Stomach (tissue), 19 donors: ENCODE data around the gene WBP2NL. TPM values are rescaled to one million over a fixed set of nuclear protein-coding genes. Genes with fewer than 3 reads are reported as not detected.
"Not testable (repeated sequence)": the region's sequence is repeated elsewhere in the genome, so short reads cannot be mapped to it uniquely, and the experiment has no call there.

Experiments
- DNase-seq, 2 donors: peaks; one replicate each; pipeline versions ENCODE4 v3.0.0 to v3.0.0-alpha.2; 2013 to 2019
- H3K27ac ChIP-seq, 5 donors: fragments of 200-600 bp in 4 of 5; sonication (generic) in 4 of 5; one replicate each; pipeline ENCODE4 v1.5.1; 2013 to 2019; ENCODE audit warnings: mild to moderate bottlenecking in 1 of 5, moderate library complexity in 1 of 5
- H3K27me3 ChIP-seq, 3 donors: fragments of 200-600 bp; sonication (generic); one replicate each; pipeline ENCODE4 v1.5.1; 2017 to 2019; ENCODE audit warnings: mixed run types in 1 of 3
- H3K36me3 ChIP-seq, 4 donors: fragments of 200-600 bp; sonication (generic); 1 replicate in 3 of 4; 2 replicates in 1 of 4; pipeline ENCODE4 v1.5.1; 2016 to 2019
- H3K4me1 ChIP-seq, 4 donors: fragments of 200-600 bp; sonication (generic); one replicate each; pipeline ENCODE4 v1.5.1; 2016 to 2019
- H3K4me3 ChIP-seq, 4 donors: fragments of 200-600 bp; sonication (generic) in 3 of 4; one replicate each; pipeline ENCODE4 v1.5.1; 2016 to 2019; ENCODE audit warnings: mild to moderate bottlenecking in 1 of 4
- H3K9me3 ChIP-seq, 4 donors: fragments of 200-600 bp; sonication (generic); one replicate each; pipeline ENCODE4 v1.5.1; 2016 to 2019
- CTCF ChIP-seq, 7 experiments: fragments of 450-650 bp in 4 of 7; fragments of 200-600 bp in 3 of 7; sonication (generic) in 3 of 7; IDR thresholded peaks; one replicate each; pipeline ENCODE4 v1.5.1; 2016 to 2019; ENCODE audit warnings: antibody characterized with exemption in 7 of 7, control low read depth in 2 of 7, mild to moderate bottlenecking in 1 of 7
- EP300 ChIP-seq: sonication (generic); formaldehyde crosslinking; IDR thresholded peaks from one replicate; pipeline ENCODE4 v1.6.1; 2017; ENCODE audit warnings: antibody characterized with exemption
- POLR2A ChIP-seq, 4 donors: fragments of 450-650 bp; IDR thresholded peaks; one replicate each; pipeline ENCODE4 v1.6.1; 2016; ENCODE audit warnings: antibody characterized with exemption in 4 of 4, control low read depth in 2 of 4, mild to moderate bottlenecking in 1 of 4, moderate library complexity in 1 of 4
- POLR2AphosphoS5 ChIP-seq, 3 donors: sonication (generic); formaldehyde crosslinking; IDR thresholded peaks; one replicate each; pipeline ENCODE4 v1.6.1; 2016; ENCODE audit warnings: antibody characterized with exemption in 3 of 3
- WGBS, 5 donors: extraction: QIAGEN DNeasy Blood & Tissue Kit in 3 of 5; methylation state at CpG; one replicate each; pipeline versions ENCODE4 v1.1.5 to v1.1.7; 2013 to 2018; 5-methylcytosine and 5-hydroxymethylcytosine counted together
- intact Hi-C: fragments of 100-400 bp; cut with DNase I; formaldehyde crosslinking; loops from one replicate; pipeline ENCODE4 v1.15.1; 2023; ENCODE audit warnings: low total_unique reads
- long read RNA-seq, 10 donors: transcript quantifications; one replicate each; lab custom pipeline, GENCODE V29; 2026
- polyA plus RNA-seq, 3 donors: library from polyadenylated mRNA; stranded (reverse); fragments of 200-250 nt; gene quantifications; one replicate each; pipeline ENCODE4 v1.2.3, GENCODE V29; 2013
- total RNA-seq, 5 donors: library from RNA; depleted of rRNA; stranded (reverse); fragments of >200 nt; gene quantifications; one replicate each; pipeline versions ENCODE4 v1.1.0 to v1.2.3, GENCODE V29; 2014 to 2016
- donor health status: healthy with polysubstance abuse.
- donor health status: Bipolar disorder and iron deficiency.
- donor health status: healthy.

Gene WBP2NL, protein sequence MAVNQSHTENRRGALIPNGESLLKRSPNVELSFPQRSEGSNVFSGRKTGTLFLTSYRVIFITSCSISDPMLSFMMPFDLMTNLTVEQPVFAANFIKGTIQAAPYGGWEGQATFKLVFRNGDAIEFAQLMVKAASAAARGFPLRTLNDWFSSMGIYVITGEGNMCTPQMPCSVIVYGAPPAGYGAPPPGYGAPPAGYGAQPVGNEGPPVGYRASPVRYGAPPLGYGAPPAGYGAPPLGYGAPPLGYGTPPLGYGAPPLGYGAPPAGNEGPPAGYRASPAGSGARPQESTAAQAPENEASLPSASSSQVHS
- total RNA-seq = 1 to 10 TPM in 2 of 5 donors, not detected in 3; 3.9 to 4.8 TPM
- polyA plus RNA-seq = 1 to 10 TPM; 1.2 TPM
- long read RNA-seq, donor 1, partial matches to known transcripts = 0 of 1 reads
- long read RNA-seq, donor 1, other reads (novel, unspliced or antisense) = 0 of 1 reads
- long read RNA-seq, donor 2 = 0 reads
- long read RNA-seq, donor 3 = 0 reads
- long read RNA-seq, donor 4 = 0 reads
- long read RNA-seq, donor 5 = 0 reads
- long read RNA-seq, donor 6, partial matches to known transcripts = 23 of 34 reads
- long read RNA-seq, donor 6, other reads (novel, unspliced or antisense) = 11 of 34 reads
- long read RNA-seq, donor 7 = 0 reads
- long read RNA-seq, donor 8 = 0 reads
- long read RNA-seq, donor 9 = 0 reads
- long read RNA-seq, donor 10 = 0 reads

- Histone ChIP-seq H3K4me1 (peaks cover 6 to 18% (median 16%) of the 10 kb centered on the region in 4 donors), H3K36me3 (peaks cover 0 to 11% (median 2%) of the 10 kb centered on the region in 4 donors), H3K27me3 (no peaks in the 10 kb centered on the region), H3K9me3 (no peaks in the 10 kb centered on the region), H3K27ac (peak within 1 kb of the TSS; percentile 5 to 79 (median 57)), H3K4me3 (peak within 1 kb of the TSS; percentile 51 to 60 (median 56))
- intact Hi-C loops = no loop called here
- TF ChIP-seq POLR2A (IDR thresholded peaks at IDR 0.05) (peak in 2 of 4 donors; percentile 37 to 48), EP300 (no peak), POLR2AphosphoS5 (IDR thresholded peaks at IDR 0.05) (peak; percentile 54 to 88 (median 77))
- peak; percentile 92 to 94 for DNase-seq
- 17 to 37% (median 27%) methylated on average over 41 to 71 of the region's 71 CpGs for whole genome bisulfite sequencing, 5 donors
These were observed at the start of gene WBP2NL for GRCh38 chr22:41998361-41999261. TSS of gene WBP2NL (plus strand) at chr22:41998788. CDS start at chr22:41998819, 31 bp downstream.

DNA sequence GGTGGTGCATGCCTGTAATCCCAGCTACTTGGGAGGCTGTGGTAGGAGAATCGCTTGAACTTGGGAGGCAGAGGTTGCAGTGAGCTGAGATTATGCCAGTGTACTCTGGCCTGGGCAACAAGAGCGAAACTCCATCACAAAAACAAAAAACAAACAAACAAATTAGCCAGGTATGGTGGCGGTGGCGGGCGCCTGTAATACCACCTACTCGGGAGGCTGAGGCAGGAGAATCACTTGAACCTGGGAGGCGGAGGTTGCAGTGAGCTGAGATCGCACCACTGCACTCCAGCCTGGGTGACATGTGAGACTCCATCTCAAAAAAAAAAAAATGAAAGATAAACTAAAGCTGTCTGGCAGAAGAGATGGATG lies 49.7 kb upstream of the WBP2NL start:
- H3K36me3 ChIP-seq, H3K9me3 ChIP-seq, H3K27me3 ChIP-seq, H3K27ac ChIP-seq, DNase-seq, H3K4me3 ChIP-seq, intact Hi-C loops: not testable (repeated sequence)
- peaks cover 13 to 32% (median 21%) of the 10 kb centered on the region in 4 donors for H3K4me1 ChIP-seq
- 78 to 94% (median 83%) methylated on average over 8 of the region's 8 CpGs for WGBS, 5 donors

DNA sequence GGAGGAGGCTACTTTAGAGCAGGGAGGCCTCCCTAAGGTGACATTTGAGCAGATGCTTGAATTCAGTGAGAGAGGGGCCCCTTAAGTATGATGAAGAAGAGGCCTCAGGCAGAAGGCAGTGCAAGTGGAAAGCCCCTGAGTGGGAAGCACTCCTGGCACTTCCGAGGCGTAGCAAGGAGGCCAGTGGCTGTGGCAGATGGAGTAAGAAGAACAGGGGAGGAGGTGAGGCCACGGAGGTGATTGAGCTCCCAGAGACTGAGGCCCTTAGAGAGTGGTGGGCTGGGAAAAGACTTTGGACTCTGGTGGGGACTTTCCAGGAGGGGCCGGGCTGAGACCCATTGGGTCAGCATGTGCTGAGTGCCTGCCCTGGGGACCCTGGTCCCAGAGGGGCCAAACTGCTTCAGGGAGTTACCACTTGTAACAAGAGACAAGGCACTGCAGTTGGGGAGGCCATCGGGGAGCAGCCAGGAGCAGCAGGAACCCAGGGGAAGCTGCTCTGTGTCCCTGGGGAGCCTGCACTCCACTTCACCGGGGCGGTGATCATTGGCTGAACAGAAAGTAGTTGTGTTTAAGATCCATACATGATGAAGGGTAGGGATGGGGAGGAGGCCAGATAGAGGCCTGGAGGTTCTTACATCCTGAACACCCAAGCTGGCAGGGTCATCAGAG lies 49.2 kb upstream of the WBP2NL start:
- peaks cover 0 to 10% (median 0%) of the 10 kb centered on the region in 3 donors for H3K27me3 ChIP-seq
- no peak for TF ChIP-seq POLR2AphosphoS5 (IDR thresholded peaks at IDR 0.05)
- no peak for TF ChIP-seq EP300
- TF ChIP-seq CTCF (IDR thresholded peaks at IDR 0.05) = no peak
- no peak for TF ChIP-seq POLR2A (IDR thresholded peaks at IDR 0.05)
- H3K4me3 ChIP-seq = no peak overlapping the region
- no peak for DNase-seq
- H3K9me3 ChIP-seq = no peaks in the 10 kb centered on the region
- no peaks in the 10 kb centered on the region for H3K36me3 ChIP-seq
- intact Hi-C loops = no loop called here
- H3K4me1 ChIP-seq = peaks cover 13 to 32% (median 20%) of the 10 kb centered on the region in 4 donors
- H3K27ac ChIP-seq = no peak overlapping the region
- 83 to 95% (median 92%) methylated on average over 7 of the region's 7 CpGs for WGBS, 5 donors

DNA sequence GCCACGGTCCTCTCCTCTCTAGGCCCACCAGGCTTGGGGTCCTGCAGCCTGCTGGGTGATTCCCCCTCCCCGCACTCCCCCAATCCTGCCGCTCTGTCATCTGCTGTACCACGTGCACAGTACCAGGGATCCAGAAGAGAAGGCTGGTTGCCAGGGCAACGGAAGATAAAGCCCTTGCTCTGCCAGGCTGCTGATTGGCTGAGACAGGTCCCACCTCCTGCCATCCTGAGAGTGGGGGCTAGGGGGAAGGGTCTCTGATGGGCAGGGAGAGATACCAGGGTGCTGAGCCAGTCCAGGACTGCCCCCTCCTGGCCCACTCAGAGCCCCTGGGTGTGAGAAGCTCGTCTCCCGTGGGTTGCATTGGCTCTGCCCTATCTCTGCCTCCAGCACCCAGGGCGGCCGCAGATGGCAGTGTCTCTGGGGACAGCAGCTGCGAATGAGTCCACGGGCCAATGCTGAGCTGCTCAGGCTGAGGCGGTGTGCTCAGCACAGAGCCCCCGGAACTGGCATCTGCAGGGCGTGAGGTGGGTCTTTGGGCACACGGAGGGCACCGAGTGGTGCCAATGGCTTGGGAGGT lies 46.6 kb upstream of the WBP2NL start, which contains the start of gene SMIM45:
SMIM45 (plus strand) TSS at position 253 of the 577 bp plus-strand sequence.
- Histone ChIP-seq H3K4me3 (no peak within 1 kb of the TSS), H3K9me3 (no peaks in the 10 kb centered on the region), H3K27ac (no peak within 1 kb of the TSS), H3K27me3 (peaks cover 0 to 14% (median 0%) of the 10 kb centered on the region in 3 donors), H3K4me1 (peaks cover 3 to 9% (median 5%) of the 10 kb centered on the region in 4 donors), H3K36me3 (no peaks in the 10 kb centered on the region)
- TF ChIP-seq POLR2A (IDR thresholded peaks at IDR 0.05) (no peak), EP300 (no peak), POLR2AphosphoS5 (IDR thresholded peaks at IDR 0.05) (no peak), CTCF (IDR thresholded peaks at IDR 0.05) (no peak)
- DNase-seq = peak in 1 of 2 donors; percentile 74
- intact Hi-C loops = no loop called here
- WGBS, 5 donors = 55 to 72% (median 63%) methylated on average over 7 to 16 of the region's 16 CpGs
